ENCODE data around the gene VSTM5.
"Not testable (repeated sequence)": the region's sequence is repeated elsewhere in the genome, so short reads cannot be mapped to it uniquely, and the experiment has no call there.

The VSTM5 gene, protein sequence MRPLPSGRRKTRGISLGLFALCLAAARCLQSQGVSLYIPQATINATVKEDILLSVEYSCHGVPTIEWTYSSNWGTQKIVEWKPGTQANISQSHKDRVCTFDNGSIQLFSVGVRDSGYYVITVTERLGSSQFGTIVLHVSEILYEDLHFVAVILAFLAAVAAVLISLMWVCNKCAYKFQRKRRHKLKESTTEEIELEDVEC

DNA sequence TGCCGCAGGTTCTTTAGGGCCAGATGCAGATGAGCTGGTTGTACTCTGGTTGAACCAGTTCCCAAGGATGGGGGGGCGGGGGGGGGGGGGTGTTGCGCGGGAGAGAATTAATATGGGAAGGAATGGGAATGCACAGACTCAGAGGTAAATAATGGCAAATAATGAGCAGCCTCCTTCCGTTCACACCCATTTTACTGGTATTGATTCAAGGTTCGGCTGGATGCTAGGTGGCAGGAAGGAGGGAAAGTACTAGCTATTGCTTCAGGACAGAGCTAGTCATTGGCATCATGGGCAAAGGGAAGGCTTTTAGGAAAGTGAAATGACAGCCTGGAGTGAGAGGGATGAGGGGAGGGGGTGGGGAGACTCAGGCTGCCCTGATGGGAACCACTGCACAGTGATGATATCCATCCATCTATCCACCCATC, at the start of gene VSTM5:
TSS of gene VSTM5 (minus strand) at position 25 of the 425 bp plus-strand sequence. CDS start 116 bp downstream, outside the sequence.
- DNase-seq (ENCODE audit: low read depth, low spot score): no peak

DNA sequence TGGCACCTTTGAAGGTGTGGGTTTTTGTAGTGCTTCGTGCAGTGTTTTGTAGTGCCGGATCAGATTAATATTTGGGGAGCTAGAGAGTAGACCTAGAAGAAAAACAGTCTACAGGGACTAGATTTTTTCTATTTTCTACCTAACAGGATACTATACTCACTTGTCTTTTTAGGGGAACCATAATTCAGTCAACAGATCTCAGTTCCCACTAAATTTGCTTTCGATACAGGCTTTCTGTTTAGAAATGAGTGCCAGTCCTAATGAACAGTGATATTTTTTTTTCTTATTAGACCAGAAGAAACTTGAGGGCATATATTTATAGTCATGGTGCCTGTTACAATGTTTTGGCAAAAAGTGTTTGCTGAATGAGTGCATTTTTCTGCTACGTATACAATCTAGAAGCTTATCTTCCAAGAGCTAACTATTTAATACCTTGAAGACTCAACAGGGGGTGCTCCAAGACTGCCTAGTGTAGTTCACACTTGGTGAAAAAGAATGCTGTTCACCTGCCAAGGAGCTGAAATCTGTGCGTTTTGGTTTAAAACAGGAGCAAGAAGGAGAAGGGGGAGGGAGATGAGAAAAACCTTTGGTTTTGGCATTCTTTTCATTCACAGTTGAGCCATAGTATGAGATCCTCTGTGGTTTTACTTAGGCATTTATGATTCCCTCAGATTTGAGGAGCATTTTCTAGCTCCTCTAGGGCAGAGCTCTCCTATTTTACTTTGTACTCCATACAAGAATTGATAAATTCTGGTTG, 44.9 kb upstream of the VSTM5 start:
- DNase-seq (ENCODE audit: low read depth, low spot score): peak; percentile 92

DNA sequence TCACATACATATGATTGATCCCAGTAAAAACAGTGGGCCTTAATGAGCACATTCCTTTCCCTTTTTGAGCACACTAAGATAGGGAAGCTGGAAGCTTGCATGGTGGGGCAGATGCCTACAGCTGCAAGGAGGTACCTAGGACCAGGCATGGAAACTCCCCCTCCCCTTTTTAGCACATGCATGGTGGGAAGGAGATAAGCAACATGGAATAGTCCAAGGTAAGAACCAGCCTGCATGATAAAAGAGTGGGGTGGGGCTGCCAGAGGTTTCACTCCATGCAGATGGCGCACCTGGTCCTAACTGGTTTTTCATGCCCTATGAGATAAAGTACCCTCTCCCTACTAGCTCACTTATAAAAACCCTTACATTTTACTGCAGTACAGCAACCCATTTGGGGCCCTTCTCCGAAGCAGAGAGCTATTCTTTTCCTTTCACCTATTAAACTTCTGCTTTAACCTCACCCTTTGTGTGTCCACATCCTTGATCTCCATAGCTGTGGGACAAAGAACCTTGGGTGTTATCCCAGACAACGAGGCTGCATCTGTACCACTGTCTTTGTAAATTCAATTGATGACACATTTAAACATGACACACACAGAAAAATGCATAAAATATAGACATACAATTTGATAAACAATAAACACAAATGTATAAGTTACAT, 40.1 kb upstream of the VSTM5 start:
- no peak for DNase-seq (ENCODE audit: low read depth, low spot score)

DNA sequence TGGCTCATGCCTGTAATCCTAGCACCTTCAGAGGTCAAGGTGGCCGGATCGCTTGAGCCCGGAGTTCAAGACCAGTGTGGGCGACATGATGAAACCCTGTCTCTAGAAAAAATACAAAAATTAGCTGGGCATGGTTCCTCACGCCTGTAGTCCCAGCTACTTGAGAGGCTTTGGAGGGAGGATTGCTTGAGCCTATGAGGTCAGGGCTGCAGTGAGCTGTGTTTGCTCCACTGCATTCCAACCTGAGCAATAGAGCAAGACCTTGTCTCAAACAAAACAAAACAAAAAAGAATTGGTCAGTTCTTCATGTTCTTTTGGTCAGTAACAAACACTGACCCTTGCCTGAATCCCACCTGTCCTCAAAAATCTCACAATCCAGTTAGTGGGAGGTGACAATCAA, 36.7 kb upstream of the VSTM5 start:
- no peak for DNase-seq (ENCODE audit: low read depth, low spot score)

DNA sequence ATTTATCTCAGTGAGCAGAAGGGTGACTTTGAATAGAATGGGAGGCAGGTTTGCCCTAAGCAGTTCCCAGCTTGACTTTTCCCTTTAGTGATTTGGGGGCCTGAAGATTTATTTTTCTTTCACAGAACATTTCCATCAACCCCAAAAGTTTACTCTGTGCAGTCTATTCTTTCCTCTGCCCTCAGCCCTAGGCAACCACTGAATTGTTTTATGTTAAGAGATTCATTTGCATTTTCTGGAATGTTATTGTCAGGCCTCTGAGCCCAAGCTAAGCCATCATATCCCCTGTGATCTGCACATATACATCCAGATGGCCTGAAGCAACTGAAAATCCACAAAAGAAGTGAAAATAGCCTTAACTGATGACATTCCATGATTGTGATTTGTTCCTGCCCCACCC, 28.7 kb upstream of the VSTM5 start:
- DNase-seq (ENCODE audit: low read depth, low spot score): not testable (repeated sequence)

DNA sequence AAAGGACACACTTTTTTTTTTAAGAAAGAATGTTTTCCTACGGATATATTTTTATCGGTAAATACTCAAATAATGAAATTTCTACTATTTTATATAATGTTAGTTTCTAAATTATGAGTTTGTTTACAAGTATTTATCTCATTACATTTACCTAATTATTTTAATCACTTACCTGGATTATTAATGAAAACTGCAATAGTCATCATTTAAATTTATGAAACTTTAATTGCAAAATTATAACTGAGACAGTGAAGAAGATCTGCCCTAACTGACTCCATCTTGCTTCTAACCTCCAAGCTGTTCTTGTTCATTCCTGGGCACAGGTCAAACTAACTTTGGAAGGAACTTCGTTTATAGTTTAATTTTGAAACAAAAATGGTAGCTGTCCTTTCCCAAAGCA, 25.2 kb upstream of the VSTM5 start:
- no peak for DNase-seq (ENCODE audit: low read depth, low spot score)

DNA sequence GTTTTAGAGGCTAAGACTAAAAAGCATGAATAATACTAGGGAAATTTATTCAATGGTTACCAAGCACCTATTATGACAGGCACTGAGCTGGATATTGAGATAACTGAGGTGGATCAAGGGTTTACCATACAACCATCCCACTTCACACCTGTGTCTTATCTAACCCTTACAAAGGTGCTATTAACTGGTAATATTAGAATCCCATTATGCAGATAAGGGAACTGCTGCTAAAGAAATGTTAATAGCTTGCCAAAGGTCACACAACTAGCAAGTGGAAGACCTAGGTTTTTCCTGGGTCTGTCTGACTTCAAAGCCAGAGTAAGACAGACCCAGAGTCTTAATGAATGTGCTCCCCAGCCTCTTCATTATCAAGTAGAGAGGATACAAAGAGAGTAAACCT, 21.1 kb upstream of the VSTM5 start:
- DNase-seq (ENCODE audit: low read depth, low spot score): no peak

DNA sequence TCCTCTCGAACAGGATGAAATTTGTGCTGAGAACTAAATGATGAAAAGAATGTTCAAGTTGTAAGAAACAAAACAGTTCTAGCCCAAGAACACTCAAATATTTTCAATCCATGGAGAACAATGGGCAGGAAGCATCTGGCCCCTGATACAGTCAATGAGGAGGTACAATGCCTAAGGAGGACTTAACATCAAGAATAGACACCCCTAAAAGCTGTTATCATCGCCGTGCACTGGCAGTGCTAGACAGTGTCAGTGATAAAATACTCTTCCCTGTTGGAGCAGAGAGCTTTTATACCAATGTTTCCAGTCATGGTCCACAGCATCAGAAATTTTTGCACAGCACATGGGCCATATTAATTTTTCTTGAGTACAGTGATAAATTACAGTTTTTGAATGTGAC, 20.2 kb upstream of the VSTM5 start:
- no peak for DNase-seq (ENCODE audit: low read depth, low spot score)

DNA sequence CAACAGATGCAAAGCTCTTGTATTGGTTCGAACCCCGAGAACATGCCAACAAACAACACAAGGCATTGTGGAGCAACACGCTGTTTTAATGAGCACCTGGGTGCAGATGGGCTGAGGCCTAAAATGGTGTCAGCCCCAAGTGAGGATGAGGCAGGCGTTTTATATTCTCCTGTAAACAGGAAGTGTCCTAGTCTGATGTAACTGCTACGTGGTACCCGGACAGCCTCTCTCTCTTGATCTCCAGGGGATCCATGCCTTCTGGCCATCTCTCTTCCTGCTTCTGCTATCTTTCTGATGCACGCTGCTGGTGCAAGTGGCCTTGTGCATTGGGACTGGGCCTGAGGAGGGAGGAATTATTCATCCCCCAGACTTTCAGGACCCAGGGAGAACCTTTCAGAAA, 19.4 kb upstream of the VSTM5 start:
- DNase-seq (ENCODE audit: low read depth, low spot score): no peak

DNA sequence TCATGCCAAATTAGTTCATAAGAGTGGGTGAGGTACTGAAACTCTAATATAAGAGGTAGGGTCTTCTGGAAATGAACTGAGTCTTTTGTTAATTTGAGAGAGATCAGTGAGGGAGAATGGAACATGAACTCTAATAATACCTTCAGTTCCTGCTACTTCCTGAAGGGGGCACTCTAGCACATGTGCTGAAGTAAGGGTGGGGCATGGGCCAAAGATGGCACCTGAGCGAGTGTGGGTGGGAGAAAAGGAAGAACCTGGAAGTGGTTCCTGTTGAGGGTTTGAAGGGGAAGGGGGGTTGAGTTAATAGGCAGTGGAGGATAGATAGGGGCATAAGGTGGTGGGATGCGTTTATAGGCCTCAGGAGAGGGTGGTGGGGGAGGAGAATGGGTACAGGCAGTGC, 18.0 kb upstream of the VSTM5 start:
- DNase-seq (ENCODE audit: low read depth, low spot score): not testable (repeated sequence)

DNA sequence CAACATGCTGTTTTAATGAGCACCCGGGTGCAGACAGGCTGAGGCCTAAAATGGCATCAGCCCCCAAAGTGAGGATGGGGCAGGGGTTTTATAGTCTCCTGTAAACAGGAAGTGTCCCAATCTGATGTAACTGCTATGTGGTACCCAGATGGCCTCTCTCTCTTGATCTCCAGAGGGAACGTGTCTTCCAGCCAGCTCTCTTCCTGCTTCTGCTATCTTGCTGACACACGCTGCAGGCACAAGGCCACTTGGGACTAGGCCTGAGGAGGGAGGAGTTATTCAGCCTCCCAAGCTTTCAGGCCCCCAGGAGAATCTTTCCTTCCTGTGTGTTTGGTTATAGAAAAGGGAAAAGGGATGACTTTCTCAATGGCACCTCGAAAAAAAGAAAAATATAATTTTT, 11.4 kb upstream of the VSTM5 start:
- DNase-seq (ENCODE audit: low read depth, low spot score): no peak

DNA sequence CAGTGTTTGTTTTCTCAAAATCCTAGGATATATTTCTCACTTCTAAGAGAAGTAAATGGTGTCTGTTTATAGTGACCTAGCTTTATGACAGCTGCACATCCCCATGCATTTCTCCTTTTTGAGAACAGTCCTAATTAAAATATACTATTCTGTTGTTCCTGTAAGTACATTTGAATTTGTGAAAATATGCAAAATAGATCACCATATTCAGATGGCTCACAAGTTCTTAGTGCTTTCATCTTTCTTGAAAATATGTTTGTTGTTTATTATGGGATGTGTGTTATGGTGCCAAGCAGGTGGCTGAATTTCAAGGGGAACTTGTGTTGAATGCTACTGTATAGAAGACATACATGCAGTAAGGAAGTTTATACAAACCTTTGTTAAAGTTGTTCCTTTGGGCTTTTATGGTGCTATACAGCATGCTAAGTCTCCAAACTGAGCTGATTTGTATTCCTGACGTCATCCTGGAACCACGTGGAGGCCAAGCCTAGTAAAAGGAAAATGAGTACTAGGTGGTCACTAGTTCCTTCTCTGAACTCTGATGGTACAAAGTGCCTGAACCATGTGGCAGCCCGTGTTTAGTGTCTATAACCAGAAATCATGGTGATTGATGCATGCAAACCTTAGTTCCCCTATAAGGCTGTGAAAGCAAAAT, 7.8 kb upstream of the VSTM5 start:
- no peak for DNase-seq (ENCODE audit: low read depth, low spot score)

DNA sequence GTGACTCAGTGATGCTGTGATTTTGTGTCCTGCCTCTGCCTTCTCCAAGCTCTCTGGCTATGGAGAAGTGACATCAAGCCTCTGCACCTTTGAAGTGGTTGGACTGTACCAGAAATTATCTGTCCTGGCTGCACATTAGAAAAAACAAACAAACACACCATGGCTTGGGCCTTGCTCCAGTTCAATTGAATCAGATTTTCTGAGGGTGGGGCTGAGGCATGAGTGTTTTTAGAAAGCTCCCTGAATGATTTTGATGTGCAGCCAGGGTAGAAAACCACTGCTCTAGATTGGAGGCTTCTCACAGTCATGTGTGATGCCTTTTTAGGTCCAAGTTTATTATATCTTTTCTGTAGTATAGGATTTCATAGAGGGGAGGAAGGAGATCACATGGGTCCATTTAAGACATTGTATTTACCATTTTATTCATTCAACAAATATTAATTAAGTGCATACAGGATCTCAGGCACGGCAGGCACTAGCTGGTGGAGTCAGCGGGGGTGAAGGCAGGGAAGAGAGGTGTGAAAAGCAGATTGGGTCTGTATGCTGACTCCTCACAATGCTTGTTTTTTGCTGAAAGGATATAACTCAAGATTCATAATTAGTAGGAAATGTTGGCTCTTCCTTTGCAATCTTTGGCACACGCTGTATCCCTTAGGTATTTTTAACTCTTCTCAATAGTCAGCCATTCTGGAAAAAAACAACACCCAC, 7.1 kb upstream of the VSTM5 start:
- peak; percentile 71 for DNase-seq (ENCODE audit: low read depth, low spot score)

DNA sequence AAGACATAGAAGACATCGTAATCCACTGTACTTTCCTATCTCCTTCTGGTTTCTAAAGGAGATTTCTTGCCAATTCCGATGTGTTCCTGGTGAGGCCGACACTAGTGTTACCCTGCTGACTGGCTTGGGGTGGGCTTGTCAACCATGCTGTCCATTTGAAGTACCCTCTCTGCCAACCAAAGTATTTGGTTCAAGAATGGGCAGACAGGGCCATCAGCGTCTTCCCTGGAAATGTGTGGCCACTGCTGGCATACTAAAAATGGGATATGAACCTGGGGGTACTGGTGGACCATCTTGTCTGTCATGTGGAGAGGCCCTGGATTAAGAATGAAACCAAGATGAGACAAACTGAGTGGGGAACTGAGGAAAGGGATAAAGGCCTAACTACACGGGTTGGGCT, 1.8 kb upstream of the VSTM5 start:
- DNase-seq (ENCODE audit: low read depth, low spot score): no peak

DNA sequence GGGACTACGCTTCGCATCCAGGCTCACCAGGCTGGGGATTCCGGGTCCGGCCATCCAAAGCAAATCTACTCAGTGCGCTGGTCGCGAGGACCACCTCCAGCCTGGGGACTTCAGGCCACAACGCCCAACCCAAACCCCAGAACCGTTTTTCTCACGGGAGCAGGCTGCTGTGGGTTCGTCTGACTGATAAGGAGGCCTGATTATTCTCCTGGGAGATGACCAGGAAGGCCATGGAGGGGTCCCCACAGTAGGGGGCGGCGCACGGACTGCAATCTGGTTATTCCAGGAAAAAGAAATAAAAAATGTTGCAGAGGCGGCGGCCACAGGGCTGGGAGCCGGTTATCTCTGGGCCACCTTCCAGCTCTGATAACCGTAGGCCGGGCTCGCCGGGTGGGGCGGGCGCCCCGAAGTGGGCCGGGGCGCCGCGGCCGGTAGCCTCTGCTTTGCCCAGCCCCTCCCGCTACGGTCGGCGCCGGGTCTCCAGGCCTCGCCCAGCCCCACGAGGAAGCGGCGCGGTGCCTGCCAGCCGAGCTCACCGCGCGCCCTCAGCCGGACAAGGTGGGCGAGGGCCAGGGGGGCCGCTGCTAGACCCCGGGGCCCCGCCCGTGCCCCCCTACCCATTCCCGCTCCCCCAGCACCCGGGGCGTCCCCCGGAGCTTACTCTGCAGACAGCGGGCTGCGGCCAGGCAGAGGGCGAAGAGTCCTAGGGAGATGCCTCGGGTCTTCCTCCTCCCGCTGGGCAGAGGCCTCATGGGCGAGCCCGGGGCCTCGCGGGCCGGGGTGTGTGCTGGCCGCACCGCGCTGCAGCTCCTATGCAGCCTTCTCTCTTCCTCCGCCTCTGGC, 446 bp downstream of the VSTM5 start:
- DNase-seq (ENCODE audit: low read depth, low spot score): peak; percentile 65

DNA sequence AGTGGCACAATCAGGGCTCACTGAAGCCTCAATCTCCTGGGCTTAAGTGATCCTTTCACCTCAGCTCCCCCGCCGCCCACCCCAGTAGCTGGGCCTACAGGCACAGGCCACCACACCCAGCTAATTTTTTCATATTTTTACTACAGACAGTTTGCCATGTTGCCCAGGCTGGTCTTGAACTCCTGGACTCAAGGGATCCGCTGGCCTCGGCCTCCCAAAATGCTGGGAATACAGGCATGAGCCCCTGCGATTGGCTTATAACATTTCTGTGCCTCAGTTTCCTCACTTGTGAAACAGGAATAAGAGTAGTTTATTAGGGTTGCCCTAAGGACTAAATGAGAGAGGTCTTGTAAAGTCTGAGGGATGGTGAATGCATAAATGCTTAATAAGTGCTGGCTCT, 1.2 kb downstream of the VSTM5 start:
- DNase-seq (ENCODE audit: low read depth, low spot score): no peak

DNA sequence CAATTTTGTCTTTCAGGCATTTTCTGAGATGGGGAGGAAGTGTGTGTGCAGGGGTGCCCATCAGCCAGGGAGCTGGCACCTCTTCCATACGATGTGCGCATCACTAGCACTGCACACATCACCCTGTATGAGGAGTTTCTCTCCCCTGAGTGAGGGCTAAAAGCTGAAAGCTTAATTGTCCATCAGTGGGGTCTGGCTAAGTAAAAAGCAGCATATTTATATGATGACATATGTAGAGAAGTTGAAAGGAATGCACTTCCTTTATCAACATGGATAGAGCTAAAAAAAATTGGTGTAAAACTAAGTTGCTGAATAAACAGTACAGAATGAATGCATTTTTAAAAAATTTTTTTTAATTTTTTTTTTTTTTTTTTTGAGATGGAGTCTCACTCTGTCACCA, 4.0 kb downstream of the VSTM5 start:
- peak; percentile 24 for DNase-seq (ENCODE audit: low read depth, low spot score)

DNA sequence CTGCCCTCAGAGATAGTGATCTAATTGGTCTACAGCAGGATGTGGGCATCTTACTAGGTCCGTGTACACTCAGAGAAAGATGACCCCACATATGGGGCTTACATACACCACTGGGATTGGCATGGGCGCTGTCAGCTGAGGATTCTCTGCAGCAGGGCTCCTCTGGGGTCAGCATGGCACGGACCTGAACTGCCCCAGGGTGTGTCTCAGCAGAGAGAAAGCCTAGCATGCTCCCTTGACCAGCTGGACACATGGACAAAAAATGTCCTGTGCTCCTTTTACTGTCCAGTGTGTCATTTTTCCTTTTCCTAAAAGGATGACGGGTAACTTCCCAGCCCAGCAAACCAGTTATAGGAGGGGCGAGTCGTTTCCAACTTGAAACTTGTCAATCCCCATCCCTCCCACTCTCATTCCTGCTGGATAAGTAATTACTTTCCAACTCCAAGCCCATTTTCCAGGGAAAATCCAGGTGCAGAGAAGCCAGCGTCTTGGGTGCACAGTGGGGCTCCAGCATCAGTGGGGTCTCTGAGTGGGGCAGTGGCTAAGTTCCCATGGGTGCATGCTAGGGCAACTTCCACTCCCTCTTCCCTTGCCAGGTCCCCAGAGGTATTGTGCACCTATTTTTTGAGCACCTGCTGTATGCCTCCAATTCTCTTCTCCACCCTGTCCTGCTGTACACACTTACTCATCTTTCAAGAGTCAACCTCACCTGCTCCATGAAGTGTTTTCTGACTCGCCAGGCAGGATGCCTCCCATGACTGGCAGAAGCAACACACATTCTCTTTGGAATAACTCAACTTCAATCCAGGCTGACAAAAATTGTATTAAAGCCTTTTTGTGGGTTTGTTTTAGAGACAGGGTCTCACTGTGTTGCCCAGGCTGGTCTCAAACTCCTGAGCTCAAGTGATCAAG, 5.0 kb downstream of the VSTM5 start:
- no peak for DNase-seq (ENCODE audit: low read depth, low spot score)

DNA sequence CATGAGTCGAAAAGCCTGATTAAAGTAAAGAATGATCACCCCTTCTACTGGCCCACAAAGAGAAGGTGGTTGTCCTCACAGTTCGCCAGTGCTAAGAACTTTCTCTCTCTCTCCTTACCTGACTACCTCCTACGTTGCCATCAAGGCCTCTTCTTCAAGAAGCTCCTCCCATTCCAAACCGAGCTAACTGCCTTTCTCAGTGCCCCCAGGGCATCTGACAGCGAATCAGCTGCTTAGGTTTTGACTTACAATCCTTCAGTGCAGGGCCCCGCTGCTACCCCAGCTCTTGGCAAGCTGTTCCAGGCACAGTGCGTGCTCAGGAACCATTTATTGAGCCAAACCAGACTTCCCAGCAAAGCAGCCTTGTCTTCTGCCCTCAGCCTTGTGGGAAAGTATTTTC, 5.8 kb downstream of the VSTM5 start:
- no peak for DNase-seq (ENCODE audit: low read depth, low spot score)

DNA sequence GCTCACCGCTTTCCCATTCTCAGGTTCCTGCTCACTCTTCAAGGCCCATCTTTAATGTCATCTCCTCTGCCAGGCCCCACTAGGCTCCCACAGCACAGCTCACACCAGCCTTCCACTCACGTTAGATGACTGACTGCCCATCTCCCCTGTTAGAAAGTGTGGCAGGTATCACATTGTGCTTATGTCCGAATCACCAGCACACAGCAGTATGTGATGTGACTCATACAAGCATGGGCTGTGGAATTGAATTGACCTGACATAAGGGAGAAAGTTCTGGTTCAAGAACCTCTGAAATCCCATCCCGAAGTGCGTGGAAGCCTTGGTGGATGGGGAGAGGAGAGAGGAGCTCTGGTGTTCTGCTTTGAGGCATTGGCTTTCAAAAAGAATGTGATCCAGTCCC, 6.5 kb downstream of the VSTM5 start:
- DNase-seq (ENCODE audit: low read depth, low spot score): no peak

Data from astrocyte of the hippocampus (primary cell).